HEK293T (cell line): ENCODE data around the gene FAM149B1.

Experiments used
- ELF4 ChIP-seq: fragments of 450-650 bp; IDR thresholded peaks from 2 replicates; pipeline ENCODE4 v1.6.1; 2017; ENCODE audit warnings: antibody characterized with exemption
- FOXA1 ChIP-seq: fragments of 450-650 bp; IDR thresholded peaks from 2 replicates; pipeline ENCODE4 v1.6.1; 2016; ENCODE audit warnings: mild to moderate bottlenecking
- FOXK2 ChIP-seq: fragments of 450-650 bp; IDR thresholded peaks from 2 replicates; pipeline ENCODE4 v1.6.1; 2016; ENCODE audit warnings: mild to moderate bottlenecking
- FOXM1 ChIP-seq: fragments of 450-650 bp; IDR thresholded peaks from 2 replicates; pipeline ENCODE4 v1.6.1; 2017; ENCODE audit warnings: mild to moderate bottlenecking, borderline replicate concordance
- NFRKB ChIP-seq: fragments of 450-650 bp; IDR thresholded peaks from 2 replicates; pipeline ENCODE4 v1.6.1; 2016; ENCODE audit warnings: mild to moderate bottlenecking, moderate library complexity
- SP1 ChIP-seq: fragments of 450-650 bp; IDR thresholded peaks from 2 replicates; pipeline ENCODE4 v1.6.1; 2017
- SUZ12 ChIP-seq: fragments of 450-650 bp; IDR thresholded peaks from 2 replicates; pipeline ENCODE4 v1.6.1; 2016; ENCODE audit warnings: mild to moderate bottlenecking
- TARDBP ChIP-seq: fragments of 450-650 bp; IDR thresholded peaks from 2 replicates; pipeline ENCODE4 v1.6.1; 2016
- TF ChIP-seq, protein P1 (sequence below): fragments of 450-650 bp; IDR thresholded peaks from 2 replicates; pipeline ENCODE4 v1.6.1; 2016

DNA sequence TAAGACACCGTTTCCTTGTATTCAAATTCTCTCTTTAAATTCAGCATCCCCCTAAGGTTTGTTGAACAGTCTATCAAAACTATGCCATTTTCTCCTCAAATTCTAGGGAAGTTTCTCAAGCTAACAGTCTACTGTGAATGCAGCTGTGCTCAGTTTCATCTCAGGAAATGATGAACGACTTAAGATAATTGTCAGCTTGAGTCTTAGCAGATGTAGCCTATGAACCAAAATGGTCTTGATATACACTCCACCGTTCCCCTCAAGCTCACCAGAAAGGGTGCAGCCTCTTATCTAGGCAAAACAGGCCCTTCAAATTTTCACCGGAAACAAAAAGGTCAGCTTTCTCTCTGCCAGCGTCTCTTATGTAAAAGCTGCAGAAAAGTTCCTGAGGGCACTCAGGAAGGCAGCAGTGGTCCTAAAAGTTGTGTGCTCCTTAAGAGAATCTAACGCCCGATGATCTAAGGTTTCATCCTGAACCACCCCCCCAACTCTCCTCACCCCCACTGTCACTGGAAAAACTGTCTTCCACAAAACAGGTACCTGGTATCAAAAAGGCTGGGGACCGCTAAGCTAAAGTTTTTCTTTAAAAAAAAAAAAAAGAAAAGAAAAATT, 77.1 kb downstream of the FAM149B1 start:
- TF ChIP-seq FOXM1, result no peak
- no peak for TF ChIP-seq SUZ12
- no peak for TF ChIP-seq TARDBP
- TF ChIP-seq ELF4, result no peak
- no peak for TF ChIP-seq SP1
- no peak for TF ChIP-seq FOXA1
- TF ChIP-seq FOXK2, result no peak
- TF ChIP-seq, protein P1, sequence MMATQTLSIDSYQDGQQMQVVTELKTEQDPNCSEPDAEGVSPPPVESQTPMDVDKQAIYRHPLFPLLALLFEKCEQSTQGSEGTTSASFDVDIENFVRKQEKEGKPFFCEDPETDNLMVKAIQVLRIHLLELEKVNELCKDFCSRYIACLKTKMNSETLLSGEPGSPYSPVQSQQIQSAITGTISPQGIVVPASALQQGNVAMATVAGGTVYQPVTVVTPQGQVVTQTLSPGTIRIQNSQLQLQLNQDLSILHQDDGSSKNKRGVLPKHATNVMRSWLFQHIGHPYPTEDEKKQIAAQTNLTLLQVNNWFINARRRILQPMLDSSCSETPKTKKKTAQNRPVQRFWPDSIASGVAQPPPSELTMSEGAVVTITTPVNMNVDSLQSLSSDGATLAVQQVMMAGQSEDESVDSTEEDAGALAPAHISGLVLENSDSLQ, result no peak
- TF ChIP-seq NFRKB, result no peak
